HUES64 (cell line): ENCODE results near the gene NMRK2.
"Not testable (repeated sequence)": the region's sequence is repeated elsewhere in the genome, so short reads cannot be mapped to it uniquely, and the experiment has no call there.

Source experiments
- H3K27ac ChIP-seq: 2 replicates; pipeline ENCODE4 v1.7.0; 2013; ENCODE audit warnings: low read depth, low read length, inconsistent platforms
- H3K27me3 ChIP-seq: 2 replicates; pipeline ENCODE4 v1.6.1; 2013; ENCODE audit warnings: mild to moderate bottlenecking, low read length; ENCODE audit not compliant: insufficient read depth
- H3K36me3 ChIP-seq: 2 replicates; pipeline ENCODE4 v1.6.1; 2013; ENCODE audit warnings: mild to moderate bottlenecking, low read length; ENCODE audit not compliant: insufficient read depth
- H3K4me1 ChIP-seq: 2 replicates; pipeline ENCODE4 v1.6.1; 2013; ENCODE audit warnings: mild to moderate bottlenecking, low read length, moderate library complexity; ENCODE audit not compliant: insufficient read depth
- H3K4me3 ChIP-seq: 2 replicates; pipeline ENCODE4 v1.5.1; 2013; ENCODE audit warnings: mild to moderate bottlenecking, low read length, moderate library complexity
- H3K9ac ChIP-seq: 2 replicates; pipeline ENCODE4 v1.6.1; 2013; ENCODE audit warnings: mild to moderate bottlenecking, low read depth, low read length
- H3K9me3 ChIP-seq: 2 replicates; pipeline ENCODE4 v1.6.1; 2013; ENCODE audit warnings: low read depth, low read length; ENCODE audit not compliant: insufficient read depth
- WGBS: fragments of 150-250, 120-280 bp; methylation state at CpG from one replicate; pipeline ENCODE4 v1.1.7; 2013; ENCODE audit warnings: missing lambda C conversion rate; 5-methylcytosine and 5-hydroxymethylcytosine counted together

Gene NMRK2

GRCh38 chr19:3955276-3955675, 22.4 kb downstream of the NMRK2 start:
- H3K27me3 ChIP-seq = not testable (repeated sequence)
- H3K36me3 ChIP-seq = peaks cover 37% of the 10 kb centered on the region
- WGBS = 88% methylated on average over 13 of the region's 13 CpGs

GRCh38 chr19:3955688-3956087, 22.8 kb downstream of the NMRK2 start:
- Histone ChIP-seq H3K9ac (no peak overlapping the region), H3K4me1 (no peaks in the 10 kb centered on the region)

More at GRCh38 chr19:3955276-3955675, 22.4 kb downstream of the NMRK2 start:
- H3K4me1 ChIP-seq, H3K4me3 ChIP-seq, H3K9ac ChIP-seq, H3K9me3 ChIP-seq, H3K27ac ChIP-seq: not testable (repeated sequence)

GRCh38 chr19:3958836-3959765, 26.2 kb downstream of the NMRK2 start:
- H3K36me3 ChIP-seq = peaks cover 72% of the 10 kb centered on the region
- WGBS = 96% methylated on average over 86 of the region's 86 CpGs
- H3K9ac ChIP-seq = no peak overlapping the region
- H3K9me3 ChIP-seq = no peaks in the 10 kb centered on the region
- no peak overlapping the region for H3K27ac ChIP-seq
- no peaks in the 10 kb centered on the region for H3K27me3 ChIP-seq
- H3K4me3 ChIP-seq = no peak overlapping the region
- no peaks in the 10 kb centered on the region for H3K4me1 ChIP-seq

More at GRCh38 chr19:3955688-3956087, 22.8 kb downstream of the NMRK2 start:
- H3K9me3 ChIP-seq = no peaks in the 10 kb centered on the region
- H3K4me3 ChIP-seq = no peak overlapping the region
- H3K27me3 ChIP-seq = no peaks in the 10 kb centered on the region
- H3K36me3 ChIP-seq = peaks cover 41% of the 10 kb centered on the region
- WGBS = 94% methylated on average over 10 of the region's 10 CpGs
- H3K27ac ChIP-seq = no peak overlapping the region

- WGBS = 97% methylated on average over 15 of the region's 15 CpGs
- Histone ChIP-seq H3K9me3 (no peaks in the 10 kb centered on the region), H3K36me3 (peaks cover 77% of the 10 kb centered on the region), H3K4me3 (no peak overlapping the region), H3K27me3 (no peaks in the 10 kb centered on the region), H3K4me1 (no peaks in the 10 kb centered on the region), H3K27ac (no peak overlapping the region), H3K9ac (no peak overlapping the region)
Measured at GRCh38 chr19:3959766-3960131, 26.9 kb downstream of the NMRK2 start.

- WGBS = 96% methylated on average over 24 of the region's 24 CpGs
- no peak overlapping the region for H3K27ac ChIP-seq
- no peak overlapping the region for H3K4me3 ChIP-seq
- peaks cover 84% of the 10 kb centered on the region for H3K36me3 ChIP-seq
- no peak overlapping the region for H3K9ac ChIP-seq
- H3K4me1 ChIP-seq = no peaks in the 10 kb centered on the region
- no peaks in the 10 kb centered on the region for H3K27me3 ChIP-seq
- H3K9me3 ChIP-seq = no peaks in the 10 kb centered on the region
Measured at GRCh38 chr19:3961007-3961406, 28.1 kb downstream of the NMRK2 start.

GRCh38 chr19:3963458-3964255, 30.8 kb downstream of the NMRK2 start:
- 96% methylated on average over 35 of the region's 35 CpGs for WGBS

GRCh38 chr19:3964256-3965194, 31.7 kb downstream of the NMRK2 start:
- Histone ChIP-seq H3K9ac (no peak overlapping the region), H3K4me1 (peaks cover 14% of the 10 kb centered on the region), H3K27ac (no peak overlapping the region), H3K9me3 (no peaks in the 10 kb centered on the region), H3K27me3 (no peaks in the 10 kb centered on the region), H3K4me3 (no peak overlapping the region), H3K36me3 (peaks cover 81% of the 10 kb centered on the region)
- 95% methylated on average over 55 of the region's 60 CpGs for WGBS

More at GRCh38 chr19:3963458-3964255, 30.8 kb downstream of the NMRK2 start:
- no peak overlapping the region for H3K27ac ChIP-seq
- H3K4me1 ChIP-seq = peaks cover 10% of the 10 kb centered on the region
- no peak overlapping the region for H3K9ac ChIP-seq
- no peaks in the 10 kb centered on the region for H3K9me3 ChIP-seq
- H3K36me3 ChIP-seq = peaks cover 89% of the 10 kb centered on the region
- H3K27me3 ChIP-seq = no peaks in the 10 kb centered on the region
- H3K4me3 ChIP-seq = no peak overlapping the region

- H3K9ac ChIP-seq = peak overlapping the region; percentile 16; the same call in 1 of the 2 replicates
- peaks cover 62% of the 10 kb centered on the region for H3K36me3 ChIP-seq
Measured at GRCh38 chr19:3966051-3967017, 33.5 kb downstream of the NMRK2 start.

GRCh38 chr19:3967983-3968382, 35.1 kb downstream of the NMRK2 start:
- H3K36me3 ChIP-seq = peaks cover 54% of the 10 kb centered on the region
- not testable (repeated sequence) for H3K4me3 ChIP-seq
- 90% methylated on average over 12 of the region's 12 CpGs for WGBS

More at GRCh38 chr19:3966051-3967017, 33.5 kb downstream of the NMRK2 start:
- H3K27me3 ChIP-seq = no peaks in the 10 kb centered on the region
- no peaks in the 10 kb centered on the region for H3K9me3 ChIP-seq
- H3K4me3 ChIP-seq = no peak overlapping the region
- H3K4me1 ChIP-seq = peaks cover 14% of the 10 kb centered on the region
- peak overlapping the region; percentile 43; the same call in 1 of the 2 replicates for H3K27ac ChIP-seq
- 88% methylated on average over 30 of the region's 30 CpGs for WGBS

More at GRCh38 chr19:3967983-3968382, 35.1 kb downstream of the NMRK2 start:
- peaks cover 14% of the 10 kb centered on the region for H3K4me1 ChIP-seq
- H3K9ac ChIP-seq = peak overlapping the region; percentile 62
- not testable (repeated sequence) for H3K27me3 ChIP-seq, H3K9me3 ChIP-seq
- peak overlapping the region; percentile 84 for H3K27ac ChIP-seq
